ENCODE results near the gene ADA. TPM values are rescaled to one million over a fixed set of nuclear protein-coding genes. Genes with fewer than 3 reads are reported as not detected.

The ADA gene
- polyA plus RNA-seq, 1 donor from 2014 or later, result 0.56 TPM

GRCh38 chr20:44627364-44628010, 24.0 kb downstream of the ADA start:
- Histone ChIP-seq H3K36me3 (ENCODE audit: insufficient read depth, low read length) (no peaks in the 10 kb centered on the region), H3K27me3 (ENCODE audit: insufficient read depth, low read depth, low read length) (no peaks in the 10 kb centered on the region)
- TF ChIP-seq TAF1 (IDR thresholded peaks at IDR 0.05; ENCODE audit: low read depth), result no peak
- TF ChIP-seq EP300 (conservative IDR thresholded peaks at IDR 0.05; ENCODE audit: poor library complexity, severe bottlenecking), result no peak
- TF ChIP-seq POLR2AphosphoS5 (IDR thresholded peaks at IDR 0.05), result no peak
- TF ChIP-seq REST (IDR thresholded peaks at IDR 0.05; ENCODE audit: borderline replicate concordance), result no peak
- no peak for TF ChIP-seq CTCF (IDR thresholded peaks at IDR 0.05; ENCODE audit: poor library complexity, severe bottlenecking)
- TF ChIP-seq RAD21 (conservative IDR thresholded peaks at IDR 0.05), result no peak
- no peak for TF ChIP-seq EZH2 (IDR thresholded peaks at IDR 0.05; ENCODE audit: borderline replicate concordance, insufficient read depth, low read length, poor library complexity, severe bottlenecking)
- TF ChIP-seq SMC3 (conservative IDR thresholded peaks at IDR 0.05; ENCODE audit: poor library complexity), result no peak
- no peak for TF ChIP-seq MXI1 (conservative IDR thresholded peaks at IDR 0.05; ENCODE audit: poor library complexity, severe bottlenecking)

GRCh38 chr20:44626278-44626677, 25.2 kb downstream of the ADA start:
- TF ChIP-seq RAD21 (conservative IDR thresholded peaks at IDR 0.05) (no peak), SMC3 (conservative IDR thresholded peaks at IDR 0.05; ENCODE audit: poor library complexity) (no peak), TAF1 (IDR thresholded peaks at IDR 0.05; ENCODE audit: low read depth) (no peak), MXI1 (conservative IDR thresholded peaks at IDR 0.05; ENCODE audit: poor library complexity, severe bottlenecking) (no peak), POLR2AphosphoS5 (IDR thresholded peaks at IDR 0.05) (no peak), EZH2 (IDR thresholded peaks at IDR 0.05; ENCODE audit: borderline replicate concordance, insufficient read depth, low read length, poor library complexity, severe bottlenecking) (no peak), EP300 (conservative IDR thresholded peaks at IDR 0.05; ENCODE audit: poor library complexity, severe bottlenecking) (no peak), REST (IDR thresholded peaks at IDR 0.05; ENCODE audit: borderline replicate concordance) (no peak), CTCF (IDR thresholded peaks at IDR 0.05; ENCODE audit: poor library complexity, severe bottlenecking) (no peak)
- H2AFZ ChIP-seq (ENCODE audit: low read depth, low read length), result no peak overlapping the region
- H3F3A ChIP-seq (ENCODE audit: insufficient read depth, low read length, poor library complexity, severe bottlenecking), result no peaks in the 10 kb centered on the region

More at GRCh38 chr20:44627364-44628010, 24.0 kb downstream of the ADA start:
- H3K79me2 ChIP-seq (replicated peaks; ENCODE audit: insufficient read depth, low read length), result no peaks in the 10 kb centered on the region
- H3K9me2 ChIP-seq (ENCODE audit: insufficient read depth, low read length), result no peaks in the 10 kb centered on the region
- H3K9ac ChIP-seq (ENCODE audit: low read length), result no peak overlapping the region
- no peak overlapping the region for H2AFZ ChIP-seq (ENCODE audit: low read depth, low read length)
- H4K20me1 ChIP-seq (ENCODE audit: insufficient read depth), result no peaks in the 10 kb centered on the region
- no peak overlapping the region for H3K27ac ChIP-seq (ENCODE audit: low read length)
- no peak overlapping the region for H3K4me2 ChIP-seq (ENCODE audit: low read length)
- no peak overlapping the region for H3K4me3 ChIP-seq (ENCODE audit: low read length)
- no peaks in the 10 kb centered on the region for H3F3A ChIP-seq (ENCODE audit: insufficient read depth, low read length, poor library complexity, severe bottlenecking)
- H3K9me3 ChIP-seq (ENCODE audit: low read length), result no peaks in the 10 kb centered on the region

More at GRCh38 chr20:44626278-44626677, 25.2 kb downstream of the ADA start:
- H3K27me3 ChIP-seq (ENCODE audit: insufficient read depth, low read depth, low read length), result no peaks in the 10 kb centered on the region
- no peak overlapping the region for H3K9ac ChIP-seq (ENCODE audit: low read length)
- no peak overlapping the region for H3K27ac ChIP-seq (ENCODE audit: low read length)
- H3K9me2 ChIP-seq (ENCODE audit: insufficient read depth, low read length), result no peaks in the 10 kb centered on the region
- H3K36me3 ChIP-seq (ENCODE audit: insufficient read depth, low read length), result no peaks in the 10 kb centered on the region
- H3K4me3 ChIP-seq (ENCODE audit: low read length), result no peak overlapping the region
- H4K20me1 ChIP-seq (ENCODE audit: insufficient read depth), result no peaks in the 10 kb centered on the region
- H3K9me3 ChIP-seq (ENCODE audit: low read length), result no peaks in the 10 kb centered on the region
- H3K4me2 ChIP-seq (ENCODE audit: low read length), result no peak overlapping the region
- H3K79me2 ChIP-seq (replicated peaks; ENCODE audit: insufficient read depth, low read length), result no peaks in the 10 kb centered on the region

Data from neural cell (in vitro differentiated cells).